ENCODE data around the gene CALR3. TPM values are rescaled to one million over a fixed set of nuclear protein-coding genes. Genes with fewer than 3 reads are reported as not detected.
A peak's percentile ranks its signal among the peaks of the same experiment; 100 is the strongest.
"Not testable (repeated sequence)": the region's sequence is repeated elsewhere in the genome, so short reads cannot be mapped to it uniquely, and the experiment has no call there.

The CALR3 gene
- total RNA-seq, 4 donors from 2014 or later = not detected

DNA sequence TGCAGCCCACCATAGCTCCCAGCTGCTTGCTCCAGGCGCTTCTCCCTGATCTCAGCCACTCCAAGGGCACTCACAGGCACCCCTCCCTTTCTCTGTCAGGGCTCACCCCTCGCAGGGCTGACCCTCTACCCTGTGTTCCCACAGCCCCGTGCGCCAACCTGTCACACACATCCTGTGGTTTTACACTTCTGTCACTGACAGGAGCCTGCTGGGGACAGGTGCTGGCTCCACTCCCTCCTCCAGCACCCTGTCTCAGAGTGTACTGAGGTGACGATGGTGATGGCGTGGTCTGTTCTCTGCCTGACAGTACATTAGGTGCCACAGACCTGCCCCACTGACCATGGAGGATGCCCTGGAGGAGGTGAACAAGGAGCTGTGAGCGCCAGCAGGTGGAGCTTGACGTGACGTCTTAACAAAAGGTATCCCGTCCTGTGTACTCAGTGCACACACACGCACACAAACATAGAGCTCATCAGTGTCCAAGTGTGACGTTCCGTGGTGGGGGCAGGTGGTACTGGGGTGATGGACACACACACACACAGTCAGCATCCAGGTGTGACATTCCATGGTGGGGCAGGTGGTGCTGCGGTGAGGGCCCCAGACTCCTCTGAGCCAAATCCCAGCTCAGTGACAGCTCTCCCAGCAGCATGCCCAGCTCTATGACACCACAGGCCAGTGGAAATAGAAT is 21.1 kb upstream of the CALR3 start:
- DNase-seq (ENCODE audit: extremely low spot score) = no peak
- TF ChIP-seq POLR2AphosphoS5 (IDR thresholded peaks at IDR 0.05) (no peak), EP300 (IDR thresholded peaks at IDR 0.05) (no peak), POLR2A (IDR thresholded peaks at IDR 0.05; ENCODE audit: low read depth) (no peak)
- TF ChIP-seq, protein P1, sequence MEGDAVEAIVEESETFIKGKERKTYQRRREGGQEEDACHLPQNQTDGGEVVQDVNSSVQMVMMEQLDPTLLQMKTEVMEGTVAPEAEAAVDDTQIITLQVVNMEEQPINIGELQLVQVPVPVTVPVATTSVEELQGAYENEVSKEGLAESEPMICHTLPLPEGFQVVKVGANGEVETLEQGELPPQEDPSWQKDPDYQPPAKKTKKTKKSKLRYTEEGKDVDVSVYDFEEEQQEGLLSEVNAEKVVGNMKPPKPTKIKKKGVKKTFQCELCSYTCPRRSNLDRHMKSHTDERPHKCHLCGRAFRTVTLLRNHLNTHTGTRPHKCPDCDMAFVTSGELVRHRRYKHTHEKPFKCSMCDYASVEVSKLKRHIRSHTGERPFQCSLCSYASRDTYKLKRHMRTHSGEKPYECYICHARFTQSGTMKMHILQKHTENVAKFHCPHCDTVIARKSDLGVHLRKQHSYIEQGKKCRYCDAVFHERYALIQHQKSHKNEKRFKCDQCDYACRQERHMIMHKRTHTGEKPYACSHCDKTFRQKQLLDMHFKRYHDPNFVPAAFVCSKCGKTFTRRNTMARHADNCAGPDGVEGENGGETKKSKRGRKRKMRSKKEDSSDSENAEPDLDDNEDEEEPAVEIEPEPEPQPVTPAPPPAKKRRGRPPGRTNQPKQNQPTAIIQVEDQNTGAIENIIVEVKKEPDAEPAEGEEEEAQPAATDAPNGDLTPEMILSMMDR (IDR thresholded peaks at IDR 0.05) = no peak
- no peak overlapping the region for H3K27ac ChIP-seq (replicated peaks in 1 of 4)
- no peak overlapping the region for H3K4me3 ChIP-seq
- H3K4me1 ChIP-seq = no peaks in the 10 kb centered on the region
- no peaks in the 10 kb centered on the region for H3K27me3 ChIP-seq
- H3K36me3 ChIP-seq = peaks cover 63 to 100% (median 88%) of the 10 kb centered on the region in 4 donors
- H3K9me3 ChIP-seq = no peaks in the 10 kb centered on the region
- intact Hi-C loops (cut with DNase I) = no loop called here
- WGBS = 58% methylated on average over 11 of the region's 14 CpGs

DNA sequence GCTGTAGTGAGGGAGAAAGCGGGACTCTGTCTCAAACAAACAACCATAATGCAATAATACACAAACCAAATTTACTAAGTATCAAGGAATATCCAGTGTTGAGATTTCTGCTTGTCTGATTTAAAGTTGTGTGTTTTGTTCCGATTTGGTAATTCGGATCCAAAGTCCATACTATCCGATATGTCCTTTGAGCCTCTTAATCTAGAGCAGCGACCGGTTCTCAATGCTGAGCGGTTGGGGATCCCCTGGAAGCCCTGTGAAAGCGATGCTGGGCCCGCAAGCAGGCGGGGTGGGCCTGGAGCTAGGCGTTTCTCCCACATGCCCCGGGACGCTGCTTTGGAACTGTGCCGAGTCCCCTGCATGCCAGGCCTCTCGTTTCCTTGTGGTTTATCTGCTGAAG is 20.4 kb upstream of the CALR3 start:
- 87% methylated on average over 14 of the region's 15 CpGs for WGBS
- Histone ChIP-seq H3K9me3 (no peaks in the 10 kb centered on the region), H3K4me3 (no peak overlapping the region), H3K4me1 (no peaks in the 10 kb centered on the region), H3K27me3 (no peaks in the 10 kb centered on the region), H3K36me3 (peaks cover 59 to 100% (median 84%) of the 10 kb centered on the region in 4 donors), H3K27ac (replicated peaks in 1 of 4) (no peak overlapping the region)
- DNase-seq (ENCODE audit: extremely low spot score) = no peak
- intact Hi-C loops (cut with DNase I) = no loop called here
- TF ChIP-seq, protein P1 (IDR thresholded peaks at IDR 0.05) = no peak

DNA sequence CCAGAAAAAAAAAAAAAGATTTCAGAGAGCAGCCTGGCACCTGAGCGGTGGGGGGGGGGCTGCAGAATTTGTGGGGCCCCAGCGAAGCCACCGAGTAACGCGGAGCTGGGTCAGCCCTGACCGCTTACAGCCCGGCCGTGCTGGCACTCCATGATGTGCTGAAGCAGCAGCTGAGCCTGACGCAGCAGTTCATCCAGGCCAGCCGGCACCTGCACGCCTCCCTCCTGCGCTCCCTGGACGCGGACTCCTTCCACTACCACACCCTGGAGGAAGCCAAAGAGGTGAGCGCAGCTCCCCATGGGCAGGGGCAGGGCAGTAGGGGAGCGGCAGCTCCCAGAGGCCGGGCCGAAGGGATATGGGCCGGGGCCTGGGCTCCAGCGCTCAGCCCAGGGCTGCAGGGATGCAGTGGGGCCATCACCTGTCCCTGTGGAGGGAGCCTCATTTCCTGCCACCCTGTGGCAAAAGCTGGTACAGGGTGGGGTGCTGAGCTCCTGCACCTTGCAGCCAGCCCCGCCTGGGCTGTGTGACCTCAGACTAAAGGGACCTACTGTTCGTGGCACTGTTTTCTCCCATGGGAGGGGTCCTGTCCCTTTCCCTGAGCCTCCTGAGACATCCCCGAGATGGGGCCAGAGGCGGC is 18.5 kb upstream of the CALR3 start:
- Histone ChIP-seq H3K4me3 (no peak overlapping the region), H3K27me3 (no peaks in the 10 kb centered on the region), H3K4me1 (peaks cover 0 to 12% (median 11%) of the 10 kb centered on the region in 4 donors), H3K27ac (replicated peaks in 1 of 4) (no peak overlapping the region), H3K9me3 (no peaks in the 10 kb centered on the region), H3K36me3 (peaks cover 45 to 99% (median 81%) of the 10 kb centered on the region in 4 donors)
- 91% methylated on average over 21 of the region's 24 CpGs for WGBS
- intact Hi-C loops (cut with DNase I) = no loop called here
- DNase-seq (ENCODE audit: extremely low spot score) = no peak
- TF ChIP-seq EP300 (IDR thresholded peaks at IDR 0.05) (no peak), POLR2A (IDR thresholded peaks at IDR 0.05; ENCODE audit: low read depth) (no peak), POLR2AphosphoS5 (IDR thresholded peaks at IDR 0.05) (no peak)
- TF ChIP-seq, protein P1 (IDR thresholded peaks at IDR 0.05) = no peak

DNA sequence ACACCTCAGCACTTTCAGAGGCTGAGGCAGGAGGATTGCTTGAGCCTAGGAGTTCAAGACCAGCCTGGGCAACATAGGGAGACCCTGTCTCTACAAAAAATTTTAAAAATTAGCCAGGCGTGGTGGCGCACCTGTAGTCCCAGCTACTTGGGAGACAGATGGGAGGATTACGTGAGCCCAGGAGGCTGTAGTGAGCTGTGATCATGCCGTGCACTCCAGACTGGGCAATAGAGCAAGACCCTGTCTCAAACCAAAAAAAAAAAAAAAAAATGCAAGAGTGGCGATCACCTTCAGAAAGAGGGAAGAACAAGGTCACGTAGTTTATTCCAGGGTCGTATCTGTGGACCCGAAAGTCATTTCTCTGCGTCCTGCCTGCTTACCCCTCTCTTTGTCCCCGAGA is 16.6 kb upstream of the CALR3 start:
- intact Hi-C loops (cut with DNase I) = not testable (repeated sequence)
- H3K36me3 ChIP-seq = peaks cover 29 to 96% (median 67%) of the 10 kb centered on the region in 4 donors
- WGBS = 95% methylated on average over 10 of the region's 10 CpGs

DNA sequence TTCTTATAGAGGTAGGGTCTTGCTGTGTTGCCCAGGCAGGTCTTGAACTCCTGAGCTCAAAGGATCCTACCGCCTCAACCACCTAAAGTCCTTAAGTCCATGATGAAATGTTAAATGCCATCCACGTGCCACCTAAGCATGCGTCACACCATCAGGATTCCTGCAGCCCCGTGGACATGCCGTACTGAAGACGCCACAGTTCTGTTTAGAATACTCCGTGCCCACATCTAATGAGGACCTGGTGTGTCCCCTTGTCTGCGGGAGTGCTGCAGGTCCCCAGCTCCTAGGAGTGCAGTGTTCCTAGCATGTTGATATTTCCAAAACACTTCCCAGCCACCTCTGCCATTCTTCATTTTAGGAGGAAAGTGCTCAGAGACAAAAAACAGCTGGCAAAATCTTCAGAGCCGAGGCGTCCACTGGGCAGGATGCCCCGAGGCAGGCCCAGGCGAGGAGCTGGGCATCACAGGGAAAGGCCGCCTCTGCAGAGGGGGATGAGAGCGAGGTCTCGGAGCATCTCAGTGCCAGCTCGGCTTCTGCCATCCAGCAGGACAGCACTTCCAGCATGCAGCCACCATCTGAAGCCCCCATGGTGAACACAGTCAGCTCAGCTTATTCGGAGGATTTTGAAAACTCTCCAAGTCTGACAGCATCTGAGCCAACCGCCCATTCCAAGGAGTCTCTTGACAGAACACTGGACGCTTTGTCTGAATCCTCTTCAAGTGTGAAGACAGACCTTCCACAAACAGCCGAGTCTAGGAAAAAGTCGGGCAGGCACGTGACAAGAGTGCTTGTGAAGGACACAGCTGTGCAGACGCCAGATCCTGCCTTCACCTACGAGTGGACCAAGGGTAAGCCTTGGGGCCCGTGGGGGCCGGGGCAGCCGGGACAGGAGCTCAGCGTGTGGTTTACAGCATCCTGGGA is 13.4 kb upstream of the CALR3 start:
- intact Hi-C loops (cut with DNase I) = no loop called here
- no peak for DNase-seq (ENCODE audit: extremely low spot score)
- Histone ChIP-seq H3K27ac (replicated peaks in 1 of 4) (peak overlapping the region; percentile 65 to 82 (median 72)), H3K4me1 (peaks cover 0 to 22% (median 18%) of the 10 kb centered on the region in 4 donors), H3K4me3 (peak overlapping the region in 3 of 4 donors; percentile 5 to 13 (median 7)), H3K36me3 (peaks cover 16 to 92% (median 55%) of the 10 kb centered on the region in 4 donors), H3K9me3 (no peaks in the 10 kb centered on the region), H3K27me3 (no peaks in the 10 kb centered on the region)
- 67% methylated on average over 26 of the region's 28 CpGs for WGBS
- no peak for TF ChIP-seq POLR2A (IDR thresholded peaks at IDR 0.05; ENCODE audit: low read depth)
- peak; percentile 67 for TF ChIP-seq EP300 (IDR thresholded peaks at IDR 0.05)
- TF ChIP-seq POLR2AphosphoS5 (IDR thresholded peaks at IDR 0.05) = peak; percentile 50 to 73
- TF ChIP-seq, protein P1 (IDR thresholded peaks at IDR 0.05) = no peak

More for the DNA sequence above, 16.6 kb upstream of the CALR3 start:
- H3K9me3 ChIP-seq; H3K27me3 ChIP-seq; H3K27ac ChIP-seq (replicated peaks in 1 of 4); DNase-seq (ENCODE audit: extremely low spot score); H3K4me3 ChIP-seq: not testable (repeated sequence)
- H3K4me1 ChIP-seq = peaks cover 0 to 22% (median 18%) of the 10 kb centered on the region in 4 donors
